NK-92 treated with Interleukin-12 subunit alpha and Interleukin-12 subunit beta, amount 100 ng/mL, for 24 hours (cell line): ENCODE data around the gene FIBP.
A peak's percentile ranks its signal among the peaks of the same experiment; 100 is the strongest.

Source experiments
- DNase-seq: peaks from one replicate; lab custom pipeline; 2025; lab: John Stamatoyannopoulos, UW

The FIBP gene

DNA sequence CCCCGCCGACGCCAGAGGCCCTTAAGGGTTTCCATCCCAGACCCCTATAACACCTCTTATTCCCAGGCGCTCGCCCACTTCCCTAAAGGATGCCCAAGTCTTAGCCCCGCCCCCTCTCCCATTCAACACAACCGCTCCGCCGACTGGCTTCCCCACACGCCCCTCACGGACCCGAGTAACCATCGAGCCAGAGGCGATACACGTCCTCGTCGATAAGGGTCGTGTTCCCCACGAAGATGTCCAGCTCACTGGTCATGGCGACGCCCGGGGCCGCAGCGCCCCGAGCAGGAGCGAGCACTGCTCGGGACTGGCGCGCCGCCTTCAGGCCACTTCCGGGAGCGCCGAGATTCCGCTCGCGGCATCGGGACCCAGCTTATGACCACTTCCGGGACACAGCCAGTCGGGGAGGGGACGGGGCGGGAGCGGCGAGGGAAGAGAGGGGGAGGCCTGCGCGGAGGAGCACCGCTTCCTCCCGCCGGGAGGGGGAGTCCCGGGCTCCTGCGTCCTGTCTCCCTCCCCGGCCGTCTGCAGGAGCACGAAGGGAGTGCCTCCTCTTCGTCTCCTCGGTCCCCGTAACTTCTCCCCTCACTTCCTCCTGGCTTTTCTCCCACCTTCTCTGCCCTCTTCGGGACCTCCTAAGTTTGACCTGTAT is at the start of gene FIBP:
Gene FIBP (minus strand): TSS at position 309 of the 652 bp plus-strand sequence. CDS start 53 bp downstream, at position 256.
- peak; percentile 96 for DNase-seq

GRCh38 chr11:65937766-65938165 is 49.5 kb upstream of the FIBP start:
- no peak for DNase-seq

DNA sequence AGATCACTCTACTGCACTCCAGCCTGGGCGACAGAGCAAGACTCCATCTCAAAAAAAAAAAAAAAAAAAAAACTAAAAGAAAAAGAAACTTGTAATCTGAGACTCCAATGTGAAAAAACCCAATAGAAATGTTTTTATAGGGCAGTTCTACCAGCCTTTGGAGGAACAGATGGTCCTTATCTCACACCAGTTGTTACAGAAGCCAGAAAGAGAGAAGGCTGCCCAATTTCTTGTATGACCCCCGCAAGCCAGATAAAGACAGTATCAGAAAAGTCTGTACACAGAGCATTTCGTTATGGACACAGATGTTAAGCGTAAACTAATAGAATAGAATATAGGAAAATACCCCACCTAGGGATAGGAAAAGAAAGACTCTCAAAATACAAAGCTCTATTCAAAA is 45.7 kb upstream of the FIBP start:
- DNase-seq, result no peak

- DNase-seq, result no peak
Measured at GRCh38 chr11:65932558-65932919, 44.3 kb upstream of the FIBP start.

DNA sequence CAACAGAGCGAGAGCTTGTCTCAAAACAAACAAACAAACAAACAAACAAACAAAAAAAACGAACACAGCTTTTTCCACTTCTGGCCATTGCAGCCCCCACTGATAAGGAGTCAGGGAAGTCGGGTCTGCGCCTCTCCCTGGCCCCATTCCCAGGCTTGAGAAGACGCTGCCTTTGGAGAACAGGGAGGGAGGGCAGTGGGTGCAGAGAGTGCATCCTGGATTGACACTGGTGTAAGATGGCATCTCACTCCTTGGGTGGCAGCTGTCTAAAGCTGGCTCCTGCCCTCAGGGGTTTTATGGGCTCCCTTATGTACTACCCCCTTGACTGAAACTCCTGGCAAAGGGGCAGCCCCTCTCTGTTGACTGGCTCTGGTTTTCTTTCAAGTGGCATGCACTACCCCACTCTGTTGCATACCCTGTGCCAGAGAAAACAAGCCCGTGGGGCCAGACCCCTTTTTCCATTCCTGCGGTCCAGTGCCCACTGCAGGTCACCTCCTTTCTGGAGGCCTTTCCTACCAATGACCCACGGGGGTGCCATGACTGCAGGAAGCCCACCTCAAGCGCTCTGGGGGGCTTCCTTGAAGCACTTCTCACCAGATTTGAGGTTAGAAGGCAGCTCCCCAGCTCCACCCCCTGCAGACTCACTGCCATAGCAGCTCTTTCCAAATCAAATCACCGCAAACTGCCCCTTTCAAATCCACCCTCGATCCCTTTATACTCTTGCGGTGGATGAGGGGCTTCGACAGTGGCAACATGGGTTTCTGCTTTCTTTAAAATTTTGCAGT is 43.7 kb upstream of the FIBP start:
- DNase-seq, result no peak

DNA sequence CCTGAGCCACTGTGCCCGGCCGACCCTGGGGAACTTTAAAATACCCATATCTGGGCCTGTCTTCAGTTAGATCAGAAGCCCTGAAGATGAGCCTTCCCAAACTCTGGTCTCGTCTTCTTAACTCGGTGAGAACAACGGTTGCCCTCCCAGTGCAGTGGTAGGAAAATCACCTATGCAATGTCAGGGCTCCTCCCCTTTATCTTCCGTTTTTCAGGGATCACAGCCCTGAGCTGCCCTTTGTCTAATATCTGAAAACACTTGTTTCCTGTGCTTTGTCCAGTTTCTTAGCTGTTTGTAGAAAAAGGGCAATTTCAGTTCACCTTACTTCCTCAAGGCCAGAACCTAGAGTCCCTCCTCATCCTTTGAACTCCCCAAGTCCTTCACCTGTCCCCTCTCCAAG is 40.4 kb upstream of the FIBP start:
- DNase-seq, result no peak

DNA sequence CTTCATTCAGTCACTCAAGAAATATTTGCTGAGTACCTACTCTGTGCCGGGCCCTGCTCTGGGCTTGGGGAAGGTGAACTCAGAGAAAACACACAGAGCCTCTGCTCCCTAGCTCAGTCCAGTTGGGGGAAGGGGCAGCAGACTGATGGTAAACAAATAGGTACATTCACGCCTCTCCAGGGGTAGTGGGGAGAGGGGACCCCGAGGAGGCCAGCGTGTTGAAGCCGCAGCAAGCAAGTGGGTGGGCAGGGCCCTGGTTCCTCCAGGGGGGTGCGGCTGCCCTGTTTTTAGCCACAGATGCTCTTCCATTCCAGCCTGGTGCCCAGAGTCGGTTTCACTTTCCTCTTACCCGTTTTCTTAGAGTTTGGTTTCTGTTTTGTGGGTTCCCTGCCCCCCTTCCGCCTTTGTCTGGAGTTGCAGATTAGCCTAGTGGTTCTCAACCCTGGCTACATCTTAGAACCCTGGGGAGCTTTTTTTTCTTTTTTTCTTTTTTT is 39.7 kb upstream of the FIBP start:
- DNase-seq, result peak; percentile 60

- DNase-seq, result no peak
Measured at GRCh38 chr11:65925397-65925796, 37.1 kb upstream of the FIBP start.

GRCh38 chr11:65922565-65922964 is 34.3 kb upstream of the FIBP start:
- DNase-seq, result no peak

- no peak for DNase-seq
Measured at GRCh38 chr11:65921876-65922275, 33.6 kb upstream of the FIBP start.

GRCh38 chr11:65921033-65921555 is 32.8 kb upstream of the FIBP start:
- DNase-seq, result no peak

GRCh38 chr11:65920372-65920802 is 32.1 kb upstream of the FIBP start:
- no peak for DNase-seq

DNA sequence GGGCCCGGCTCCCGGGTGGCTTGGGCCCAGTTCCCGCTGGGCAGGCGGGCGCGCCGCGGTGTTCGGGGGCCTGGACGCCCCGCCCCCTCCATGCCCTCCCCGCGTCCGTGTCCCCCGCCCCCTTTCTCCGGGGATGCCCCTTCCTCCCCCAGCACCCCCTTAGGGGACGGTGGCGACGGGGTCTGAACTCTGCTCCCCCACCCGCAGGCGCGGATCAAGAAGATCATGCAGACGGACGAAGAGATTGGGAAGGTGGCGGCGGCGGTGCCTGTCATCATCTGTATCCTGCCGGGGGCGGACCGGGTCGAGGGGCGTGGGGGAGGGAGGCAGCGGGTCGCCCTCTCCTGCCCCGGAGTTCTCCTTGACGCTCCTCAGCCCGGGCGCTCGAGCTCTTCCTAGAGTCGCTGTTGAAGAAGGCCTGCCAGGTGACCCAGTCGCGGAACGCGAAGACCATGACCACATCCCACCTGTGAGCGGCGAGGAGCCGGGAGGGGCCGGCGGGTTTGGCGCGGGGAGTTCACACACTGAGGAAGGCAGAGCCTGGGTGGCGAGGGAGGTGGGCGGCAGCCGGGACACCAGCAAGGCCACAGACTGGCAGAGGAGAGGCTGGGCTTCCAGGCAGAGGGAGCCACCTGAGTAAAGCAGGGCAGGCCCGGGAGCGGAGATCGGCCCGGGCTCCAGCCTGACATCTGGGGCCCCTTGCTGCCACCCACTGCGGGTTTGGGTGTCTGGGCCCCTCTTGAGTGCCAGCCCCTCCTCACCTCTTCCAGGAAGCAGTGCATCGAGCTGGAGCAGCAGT is 31.5 kb upstream of the FIBP start:
- DNase-seq, result peak; percentile 78

DNA sequence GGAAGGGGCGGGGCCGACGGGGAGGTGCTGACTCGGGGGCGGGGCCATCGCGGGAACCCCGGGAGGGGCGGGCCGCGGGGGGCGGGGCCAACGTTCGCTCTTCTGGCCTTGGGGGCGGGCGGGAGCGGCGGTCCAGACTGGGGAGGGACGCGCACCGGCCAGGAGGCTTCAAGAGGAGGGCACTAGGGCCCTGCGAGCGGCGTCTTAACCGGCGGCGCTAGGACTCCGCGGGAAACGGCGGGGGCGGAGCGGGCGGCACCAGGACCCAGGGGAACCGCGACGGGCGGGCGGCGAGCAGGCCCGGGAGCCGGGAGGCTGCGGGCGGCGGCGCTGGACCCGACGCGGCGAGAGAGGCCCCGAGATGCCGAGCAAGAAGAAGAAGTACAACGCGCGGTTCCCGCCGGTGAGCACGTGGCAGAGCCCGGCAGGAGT is 30.9 kb upstream of the FIBP start, which contains the start of gene DRAP1:
Gene DRAP1 (plus strand): TSS at position 286 of the 432 bp plus-strand sequence. CDS start 76 bp downstream, at position 362.
- peak; percentile 99 for DNase-seq

- DNase-seq, result no peak
Measured at GRCh38 chr11:65918211-65919140, 30.2 kb upstream of the FIBP start, which contains the start of gene C11orf68. Gene C11orf68, minus strand, starts transcription at chr11:65919062. Its CDS starts 31 bp downstream, at chr11:65919031.

DNA sequence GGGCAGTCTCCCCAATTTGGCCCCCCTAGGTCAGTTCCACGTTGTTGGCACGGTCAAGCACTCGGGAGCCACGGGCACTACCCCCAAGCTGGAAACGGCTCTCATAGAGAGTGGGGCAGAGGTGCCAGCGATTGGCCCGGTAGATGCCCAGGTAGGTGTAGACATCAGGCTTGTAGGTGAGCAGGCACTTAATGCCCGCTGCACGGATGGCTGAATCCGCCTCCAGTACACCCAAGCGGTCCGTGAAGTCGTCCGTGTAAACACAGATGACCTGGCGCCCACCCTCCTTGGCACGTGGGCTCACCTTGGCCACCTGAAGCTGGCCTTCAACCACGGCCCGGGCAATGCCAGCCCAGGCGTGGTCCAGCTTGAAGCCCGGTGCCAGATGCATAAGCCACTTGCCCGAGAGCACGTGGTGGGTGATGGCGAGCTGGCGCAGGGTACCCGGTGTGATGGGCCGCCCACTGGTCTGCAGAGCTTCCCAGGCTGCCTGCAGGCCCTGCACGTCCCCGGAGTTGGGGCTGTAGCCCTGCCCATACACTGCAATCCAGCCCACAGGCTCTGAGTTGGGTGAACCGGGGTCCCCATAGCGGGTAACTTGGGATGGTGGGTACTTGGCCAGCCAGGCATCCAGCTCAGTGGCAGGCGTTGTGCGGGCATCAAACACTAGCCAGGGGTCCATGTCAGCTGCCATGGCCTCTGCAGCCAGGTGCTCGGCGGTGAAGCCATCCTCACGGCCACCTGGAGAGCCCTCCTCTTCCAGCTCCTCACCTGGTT is 29.4 kb upstream of the FIBP start:
- no peak for DNase-seq

DNA sequence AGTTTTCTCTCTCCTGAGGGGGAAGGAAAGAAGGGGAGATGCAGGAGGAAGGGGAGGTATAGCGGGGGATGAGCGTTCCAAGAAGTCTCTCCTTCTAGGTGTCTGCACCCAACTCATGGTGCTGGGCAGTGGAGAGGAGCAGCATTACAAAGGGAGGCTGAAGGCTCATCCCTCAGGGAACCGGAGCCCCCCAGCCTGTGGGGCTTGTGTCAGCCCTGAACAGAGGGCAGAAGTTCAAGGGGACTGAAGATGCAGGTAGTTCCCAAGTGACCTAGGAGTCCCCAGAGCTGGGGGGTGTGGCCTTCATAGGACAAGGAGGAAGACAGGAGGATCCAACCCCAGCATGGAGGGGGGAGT is 28.8 kb upstream of the FIBP start:
- DNase-seq, result no peak

DNA sequence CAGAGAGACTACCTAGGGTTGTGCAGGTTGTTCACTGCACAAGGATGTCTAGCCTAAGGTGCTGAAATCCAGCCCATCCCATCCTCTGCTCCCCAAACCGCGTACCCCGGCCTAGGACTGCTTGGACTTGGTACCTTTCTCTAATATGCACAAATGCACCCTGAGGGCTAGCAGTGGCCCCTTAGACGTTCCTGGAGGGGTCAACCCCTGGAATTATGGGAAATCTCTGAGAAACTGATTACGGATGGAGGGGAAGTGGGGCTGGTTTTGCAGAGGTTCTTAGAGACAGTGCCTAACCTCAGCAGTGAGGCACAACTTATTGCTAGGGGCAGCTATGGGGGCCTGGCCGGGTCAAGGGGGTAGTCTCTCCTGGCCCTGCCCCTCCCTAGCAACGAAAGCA is 28.1 kb upstream of the FIBP start:
- no peak for DNase-seq

- no peak for DNase-seq
Measured at GRCh38 chr11:65915821-65916251, 27.6 kb upstream of the FIBP start.
